Measurements from ENCODE around the gene PRKG1.

The PRKG1 gene

DNA sequence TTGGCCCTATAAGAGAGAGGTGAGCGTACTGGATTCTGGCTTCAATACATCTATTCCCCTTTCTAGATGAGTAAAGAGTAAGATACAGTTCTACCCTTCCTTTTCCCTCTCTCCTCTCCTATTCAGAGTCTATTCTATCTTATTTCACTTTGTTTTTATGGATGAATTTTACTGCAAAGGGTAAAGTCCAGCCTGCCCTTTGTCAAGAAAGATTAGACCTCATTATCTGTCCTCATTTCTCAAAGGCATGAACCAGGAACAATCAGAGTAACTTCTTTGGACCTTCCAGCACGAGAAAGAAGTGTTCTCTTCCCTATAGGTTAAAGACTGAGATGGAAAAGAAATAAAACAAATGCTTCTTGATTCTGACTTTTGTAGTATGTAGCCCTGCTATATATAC lies 239.0 kb downstream of the PRKG1 start:
- TF ChIP-seq, protein P1, sequence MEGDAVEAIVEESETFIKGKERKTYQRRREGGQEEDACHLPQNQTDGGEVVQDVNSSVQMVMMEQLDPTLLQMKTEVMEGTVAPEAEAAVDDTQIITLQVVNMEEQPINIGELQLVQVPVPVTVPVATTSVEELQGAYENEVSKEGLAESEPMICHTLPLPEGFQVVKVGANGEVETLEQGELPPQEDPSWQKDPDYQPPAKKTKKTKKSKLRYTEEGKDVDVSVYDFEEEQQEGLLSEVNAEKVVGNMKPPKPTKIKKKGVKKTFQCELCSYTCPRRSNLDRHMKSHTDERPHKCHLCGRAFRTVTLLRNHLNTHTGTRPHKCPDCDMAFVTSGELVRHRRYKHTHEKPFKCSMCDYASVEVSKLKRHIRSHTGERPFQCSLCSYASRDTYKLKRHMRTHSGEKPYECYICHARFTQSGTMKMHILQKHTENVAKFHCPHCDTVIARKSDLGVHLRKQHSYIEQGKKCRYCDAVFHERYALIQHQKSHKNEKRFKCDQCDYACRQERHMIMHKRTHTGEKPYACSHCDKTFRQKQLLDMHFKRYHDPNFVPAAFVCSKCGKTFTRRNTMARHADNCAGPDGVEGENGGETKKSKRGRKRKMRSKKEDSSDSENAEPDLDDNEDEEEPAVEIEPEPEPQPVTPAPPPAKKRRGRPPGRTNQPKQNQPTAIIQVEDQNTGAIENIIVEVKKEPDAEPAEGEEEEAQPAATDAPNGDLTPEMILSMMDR (IDR thresholded peaks at IDR 0.05; ENCODE audit: insufficient read depth, low read depth, low read length, missing control alignments): no peak
- no peak overlapping the region for H3K4me3 ChIP-seq (ENCODE audit: low read depth, low read length)
- DNase-seq (ENCODE audit: low read depth): no peak

DNA sequence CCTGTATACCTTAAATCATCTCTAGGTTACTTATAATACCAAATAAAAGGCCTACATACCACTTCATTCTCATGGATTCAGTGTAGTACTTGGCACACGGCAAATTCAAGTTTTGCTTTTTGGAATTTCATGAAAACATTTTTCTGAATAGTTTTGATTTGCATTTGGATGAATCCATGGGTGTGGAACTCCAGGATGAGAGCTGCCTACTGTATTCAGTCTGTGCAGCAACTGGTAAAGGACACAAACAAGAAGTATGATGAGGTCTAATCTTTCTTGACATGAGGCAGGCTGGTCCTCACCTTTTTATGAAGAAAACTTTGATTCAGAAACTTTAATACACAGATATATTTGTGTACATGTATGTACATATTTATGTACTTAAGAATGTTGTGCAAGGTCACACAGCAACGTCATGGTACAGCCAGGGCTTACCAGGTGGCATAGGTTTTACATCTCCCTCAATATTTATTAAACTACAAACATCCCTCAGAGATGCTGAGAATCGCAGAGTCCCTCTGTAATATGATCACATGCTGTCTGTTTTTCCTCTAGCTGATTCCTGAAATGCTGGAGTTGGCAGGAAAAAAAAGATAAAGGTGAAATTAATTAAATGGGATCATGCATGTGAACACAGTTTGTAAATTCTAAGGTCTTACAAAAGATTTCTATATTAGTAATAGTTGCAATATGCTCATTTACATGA lies 239.6 kb downstream of the PRKG1 start:
- no peak for DNase-seq (ENCODE audit: low read depth)

DNA sequence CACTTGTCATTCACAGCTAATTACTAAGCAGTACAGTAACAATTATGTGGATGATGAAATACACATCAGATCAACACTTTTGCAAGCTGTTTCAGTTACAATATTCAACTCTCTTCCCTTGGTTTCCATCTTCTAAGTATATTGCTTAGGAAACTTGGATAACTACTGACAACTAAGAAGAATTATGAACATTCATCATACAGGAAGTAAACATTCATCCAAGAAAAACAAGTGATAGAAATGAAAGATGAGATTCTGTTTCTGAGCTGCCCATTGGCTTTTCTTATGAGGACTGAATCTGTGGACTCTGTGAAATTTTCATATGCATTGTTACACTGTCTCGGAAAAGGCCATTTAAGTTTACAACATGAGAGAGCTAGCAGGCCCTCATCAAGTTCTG lies 240.2 kb downstream of the PRKG1 start:
- DNase-seq (ENCODE audit: low read depth): no peak
- TF ChIP-seq, protein P1 (IDR thresholded peaks at IDR 0.05; ENCODE audit: insufficient read depth, low read depth, low read length, missing control alignments): no peak
- H3K4me3 ChIP-seq (ENCODE audit: low read depth, low read length): no peak overlapping the region

More for the DNA sequence above, 239.6 kb downstream of the PRKG1 start:
- TF ChIP-seq, protein P1 (IDR thresholded peaks at IDR 0.05; ENCODE audit: insufficient read depth, low read depth, low read length, missing control alignments): no peak
- H3K4me3 ChIP-seq (ENCODE audit: low read depth, low read length): no peak overlapping the region

DNA sequence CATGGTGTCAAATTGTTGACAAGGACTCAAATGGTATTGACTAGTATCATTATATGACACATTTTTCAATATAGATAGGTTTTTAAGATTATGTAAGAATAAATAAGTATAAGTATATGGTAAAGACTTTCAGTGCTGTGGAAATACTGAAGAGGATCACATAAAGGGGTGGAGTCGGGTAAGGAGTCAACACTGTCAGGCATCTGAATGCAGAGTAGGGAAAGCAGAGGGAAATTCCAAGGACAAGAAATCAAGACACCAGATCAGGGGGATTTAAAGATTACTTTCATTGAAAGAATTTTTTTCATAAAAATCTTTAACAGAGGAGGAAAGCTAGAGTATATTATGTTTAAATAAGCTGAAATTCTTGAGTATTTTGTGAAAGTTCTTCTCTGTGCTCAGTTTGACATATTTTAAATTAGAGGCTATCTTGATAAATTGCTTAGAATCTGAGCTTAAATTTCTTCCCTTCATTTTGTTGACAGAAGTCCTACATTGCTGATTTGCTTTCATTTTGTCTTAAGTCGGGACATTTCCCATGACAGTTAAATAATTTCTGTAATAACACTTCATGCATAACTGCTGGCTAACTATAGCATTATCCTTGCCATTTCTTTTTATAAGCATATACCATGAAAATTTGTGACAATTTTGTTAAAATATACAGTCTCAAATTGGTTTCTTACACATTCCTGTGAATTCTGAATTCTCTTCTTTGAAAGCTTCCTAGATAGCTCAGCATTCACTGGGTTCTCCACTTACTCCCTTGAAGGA lies 244.3 kb downstream of the PRKG1 start:
- DNase-seq (ENCODE audit: low read depth): no peak
- no peak overlapping the region for H3K4me3 ChIP-seq (ENCODE audit: low read depth, low read length)
- TF ChIP-seq, protein P1 (IDR thresholded peaks at IDR 0.05; ENCODE audit: insufficient read depth, low read depth, low read length, missing control alignments): no peak

DNA sequence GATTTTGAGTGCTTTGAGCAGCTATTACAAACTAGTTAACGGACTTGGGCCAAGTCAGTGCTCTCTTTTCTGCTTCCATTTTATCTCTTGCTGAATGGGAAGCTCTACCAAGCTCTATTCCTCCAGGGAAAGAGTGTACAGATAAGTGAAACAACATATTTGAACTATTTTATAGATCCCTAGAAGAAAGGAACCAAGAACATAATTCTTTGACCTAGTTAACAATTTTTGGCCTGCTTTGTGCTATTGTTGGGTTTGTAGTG lies 244.8 kb downstream of the PRKG1 start:
- no peak for DNase-seq (ENCODE audit: low read depth)
- TF ChIP-seq, protein P1 (IDR thresholded peaks at IDR 0.05; ENCODE audit: insufficient read depth, low read depth, low read length, missing control alignments): no peak
- H3K4me3 ChIP-seq (ENCODE audit: low read depth, low read length): no peak overlapping the region

DNA sequence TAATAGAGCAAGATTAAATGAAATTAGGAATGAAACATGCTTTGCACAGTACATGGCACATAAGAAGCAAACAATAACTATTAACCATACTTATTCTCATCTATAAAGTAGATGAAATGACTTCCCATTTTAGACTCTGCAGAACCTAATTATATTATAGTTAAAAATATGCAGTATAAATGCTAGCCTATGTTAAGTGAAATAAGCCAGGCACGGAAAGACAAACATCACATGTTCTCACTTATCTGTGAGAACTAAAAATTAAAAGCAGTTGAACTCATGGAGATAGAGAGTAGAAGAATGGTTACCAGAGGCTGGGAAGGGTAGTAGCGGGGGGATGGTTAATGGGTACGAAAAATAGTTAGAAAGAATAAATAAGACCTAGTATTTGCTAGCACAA lies 247.0 kb downstream of the PRKG1 start:
- TF ChIP-seq, protein P1 (IDR thresholded peaks at IDR 0.05; ENCODE audit: insufficient read depth, low read depth, low read length, missing control alignments): no peak
- no peak for DNase-seq (ENCODE audit: low read depth)
- H3K4me3 ChIP-seq (ENCODE audit: low read depth, low read length): no peak overlapping the region
